Activated naive CD4-positive, alpha-beta T cell treated with anti-CD3 and anti-CD28 coated beads for 36 hours (primary cell): Measurements from ENCODE around the gene EPHA6. TPM values are rescaled to one million over a fixed set of nuclear protein-coding genes. Genes with fewer than 3 reads are reported as not detected.

Experiments
- CTCF ChIA-PET: fragments of 350-600 bp; sonication (Branson Sonifier 250); formaldehyde crosslinking; loops from one replicate; lab custom pipeline; 2021; ENCODE audit warnings: antibody characterized with exemption; lab: Charles Lee
- DNase-seq: peaks from one replicate; pipeline ENCODE4 v3.0.0-alpha.2; 2020
- H3K27ac Mint-ChIP-seq: one replicate; pipeline ENCODE4 v1.8.0; 2021; ENCODE audit warnings: mild to moderate bottlenecking, mixed read lengths
- H3K27me3 Mint-ChIP-seq: one replicate; pipeline ENCODE4 v1.8.0; 2021; ENCODE audit warnings: low read depth, mixed read lengths
- H3K36me3 Mint-ChIP-seq: one replicate; pipeline ENCODE4 v1.8.0; 2021; ENCODE audit warnings: low read depth, mixed read lengths
- H3K4me1 Mint-ChIP-seq: one replicate; pipeline ENCODE4 v1.8.0; 2021; ENCODE audit warnings: low read depth, mixed read lengths
- H3K4me3 Mint-ChIP-seq: one replicate; pipeline ENCODE4 v1.8.0; 2021; ENCODE audit warnings: mild to moderate bottlenecking, moderate library complexity, mixed read lengths
- H3K9me3 Mint-ChIP-seq: one replicate; pipeline ENCODE4 v1.8.0; 2021; ENCODE audit warnings: mixed read lengths
- intact Hi-C: fragments of 100-400 bp; cut with micrococcal nuclease; formaldehyde crosslinking; loops from one replicate; pipeline ENCODE4 v1.15.1; 2023
- total RNA-seq, 2 experiments: library from RNA; stranded (reverse); gene quantifications; one replicate each; pipeline ENCODE4 v1.2.3, GENCODE V29; 2021

EPHA6 gene
- total RNA-seq, 2 experiments from 2014 or later, result not detected

- DNase-seq, result peak; percentile 79
- intact Hi-C loops, result loop anchor here (1.0 kb wide), 2 partner anchors 304 to 856 kb away; no protein-coding TSS in a partner anchor
- Mint-ChIP-seq H3K27me3 (peaks cover 2% of the 10 kb centered on the region), H3K4me3 (no peak overlapping the region), H3K36me3 (no peaks in the 10 kb centered on the region), H3K4me1 (no peaks in the 10 kb centered on the region), H3K9me3 (no peaks in the 10 kb centered on the region), H3K27ac (no peak overlapping the region)
- CTCF ChIA-PET, result interaction anchor here (0.6 to 2.6 kb wide), 15 partner anchors 9 to 1576 kb away, joined by 3 to 20 read pairs (median 3); no protein-coding TSS in a partner anchor
Observed at GRCh38 chr3:97719156-97719821, 904.9 kb downstream of the EPHA6 start.

GRCh38 chr3:97720417-97720816 is 906.0 kb downstream of the EPHA6 start:
- H3K4me1 Mint-ChIP-seq, result no peaks in the 10 kb centered on the region
- intact Hi-C loops, result no loop called here

GRCh38 chr3:97721446-97721845 is 907.1 kb downstream of the EPHA6 start:
- H3K27me3 Mint-ChIP-seq, result peaks cover 7% of the 10 kb centered on the region

More at GRCh38 chr3:97720417-97720816, 906.0 kb downstream of the EPHA6 start:
- Mint-ChIP-seq H3K4me3 (no peak overlapping the region), H3K36me3 (no peaks in the 10 kb centered on the region), H3K9me3 (no peaks in the 10 kb centered on the region), H3K27me3 (peaks cover 6% of the 10 kb centered on the region), H3K27ac (no peak overlapping the region)
- no peak for DNase-seq
- CTCF ChIA-PET, result interaction anchor here (0.7 to 2.6 kb wide), 6 partner anchors 8 to 583 kb away, joined by 3 to 20 read pairs (median 6); no protein-coding TSS in a partner anchor

GRCh38 chr3:97736928-97737327 is 922.5 kb downstream of the EPHA6 start:
- H3K36me3 Mint-ChIP-seq, result no peaks in the 10 kb centered on the region
- no peak overlapping the region for H3K27ac Mint-ChIP-seq
- intact Hi-C loops, result no loop called here
- CTCF ChIA-PET, result no interaction called here
- H3K9me3 Mint-ChIP-seq, result no peaks in the 10 kb centered on the region
- H3K4me3 Mint-ChIP-seq, result no peak overlapping the region
- no peak for DNase-seq
- no peaks in the 10 kb centered on the region for H3K27me3 Mint-ChIP-seq
- no peaks in the 10 kb centered on the region for H3K4me1 Mint-ChIP-seq

More at GRCh38 chr3:97721446-97721845, 907.1 kb downstream of the EPHA6 start:
- Mint-ChIP-seq H3K4me3 (no peak overlapping the region), H3K36me3 (no peaks in the 10 kb centered on the region), H3K27ac (no peak overlapping the region), H3K9me3 (no peaks in the 10 kb centered on the region), H3K4me1 (no peaks in the 10 kb centered on the region)
- DNase-seq, result no peak
- intact Hi-C loops, result no loop called here
- CTCF ChIA-PET, result no interaction called here

- CTCF ChIA-PET, result interaction anchor here (1.4 kb wide), 1 partner anchor 19 kb away, joined by 5 read pairs; no protein-coding TSS in a partner anchor
- Mint-ChIP-seq H3K27ac (no peak overlapping the region), H3K4me3 (no peak overlapping the region), H3K4me1 (no peaks in the 10 kb centered on the region), H3K27me3 (no peaks in the 10 kb centered on the region), H3K9me3 (no peaks in the 10 kb centered on the region), H3K36me3 (no peaks in the 10 kb centered on the region)
- DNase-seq, result no peak
- intact Hi-C loops, result no loop called here
Observed at GRCh38 chr3:97738761-97739160, 924.4 kb downstream of the EPHA6 start.

GRCh38 chr3:97742036-97742435 is 927.6 kb downstream of the EPHA6 start:
- no peak overlapping the region for H3K4me3 Mint-ChIP-seq
- intact Hi-C loops, result no loop called here
- H3K9me3 Mint-ChIP-seq, result no peaks in the 10 kb centered on the region

GRCh38 chr3:97744289-97744688 is 929.9 kb downstream of the EPHA6 start:
- H3K36me3 Mint-ChIP-seq, result no peaks in the 10 kb centered on the region
- H3K27me3 Mint-ChIP-seq, result peaks cover 2% of the 10 kb centered on the region
- H3K4me1 Mint-ChIP-seq, result no peaks in the 10 kb centered on the region
- no peaks in the 10 kb centered on the region for H3K9me3 Mint-ChIP-seq
- no peak for DNase-seq
- intact Hi-C loops, result no loop called here
- H3K4me3 Mint-ChIP-seq, result no peak overlapping the region
- H3K27ac Mint-ChIP-seq, result no peak overlapping the region
- CTCF ChIA-PET, result no interaction called here

More at GRCh38 chr3:97742036-97742435, 927.6 kb downstream of the EPHA6 start:
- Mint-ChIP-seq H3K4me1 (no peaks in the 10 kb centered on the region), H3K27ac (no peak overlapping the region), H3K36me3 (no peaks in the 10 kb centered on the region), H3K27me3 (no peaks in the 10 kb centered on the region)
- DNase-seq, result no peak
- CTCF ChIA-PET, result no interaction called here

GRCh38 chr3:97763586-97764406 is 949.4 kb downstream of the EPHA6 start:
- intact Hi-C loops, result loop anchor here (1.0 to 10.0 kb wide), 6 partner anchors 52 to 1141 kb away; partner anchors contain the start of gene DCBLD2
- H3K9me3 Mint-ChIP-seq, result no peaks in the 10 kb centered on the region

GRCh38 chr3:97764407-97765238 is 950.2 kb downstream of the EPHA6 start, which contains the start of gene ARL6:
TSS of gene ARL6 (plus strand) at chr3:97764758. CDS start at chr3:97768108, 3,350 bp downstream.
- H3K4me1 Mint-ChIP-seq, result peaks cover 21% of the 10 kb centered on the region
- H3K9me3 Mint-ChIP-seq, result no peaks in the 10 kb centered on the region
- peak within 1 kb of the TSS; percentile 92 for H3K27ac Mint-ChIP-seq
- CTCF ChIA-PET, result interaction anchor here (1.0 to 1.8 kb wide), 3 partner anchors 11 to 829 kb away, joined by 3 to 8 read pairs (median 4); partner anchors contain the start of gene CPOX
- H3K36me3 Mint-ChIP-seq, result peaks cover 2% of the 10 kb centered on the region
- H3K4me3 Mint-ChIP-seq, result peak within 1 kb of the TSS; percentile 94
- peak; percentile 81 for DNase-seq
- intact Hi-C loops, result loop anchor here (1.0 to 10.0 kb wide), 6 partner anchors 51 to 1140 kb away; partner anchors contain the start of gene DCBLD2
- no peaks in the 10 kb centered on the region for H3K27me3 Mint-ChIP-seq

More at GRCh38 chr3:97763586-97764406, 949.4 kb downstream of the EPHA6 start:
- Mint-ChIP-seq H3K27ac (peak overlapping the region; percentile 92), H3K27me3 (no peaks in the 10 kb centered on the region), H3K4me3 (peak overlapping the region; percentile 94), H3K36me3 (no peaks in the 10 kb centered on the region), H3K4me1 (peaks cover 21% of the 10 kb centered on the region)
- CTCF ChIA-PET, result interaction anchor here (1.0 to 1.8 kb wide), 3 partner anchors 12 to 830 kb away, joined by 3 to 8 read pairs (median 4); partner anchors contain the start of gene CPOX
- no peak for DNase-seq

- CTCF ChIA-PET, result no interaction called here
- no peak for DNase-seq
- H3K27ac Mint-ChIP-seq, result no peak overlapping the region
- peaks cover 9% of the 10 kb centered on the region for H3K36me3 Mint-ChIP-seq
- intact Hi-C loops, result loop anchor here (10.0 kb wide), 1 partner anchor 1139 kb away; the partner anchor contains the start of gene DCBLD2
- no peaks in the 10 kb centered on the region for H3K27me3 Mint-ChIP-seq
- peaks cover 21% of the 10 kb centered on the region for H3K4me1 Mint-ChIP-seq
- H3K9me3 Mint-ChIP-seq, result no peaks in the 10 kb centered on the region
- peak overlapping the region; percentile 94 for H3K4me3 Mint-ChIP-seq
Observed at GRCh38 chr3:97765336-97765735, 950.9 kb downstream of the EPHA6 start.

GRCh38 chr3:97772926-97773325 is 958.5 kb downstream of the EPHA6 start:
- peaks cover 38% of the 10 kb centered on the region for H3K36me3 Mint-ChIP-seq
- no peaks in the 10 kb centered on the region for H3K27me3 Mint-ChIP-seq
- H3K4me1 Mint-ChIP-seq, result no peaks in the 10 kb centered on the region
- CTCF ChIA-PET, result no interaction called here
- intact Hi-C loops, result no loop called here
- H3K9me3 Mint-ChIP-seq, result no peaks in the 10 kb centered on the region
- no peak for DNase-seq
- H3K4me3 Mint-ChIP-seq, result no peak overlapping the region
- H3K27ac Mint-ChIP-seq, result no peak overlapping the region
